DMS114 treated with DMSO at 0.1 percent for 48 hours (cell line): Measurements from ENCODE around the gene KCNH1.
"Not testable (repeated sequence)": the region's sequence is repeated elsewhere in the genome, so short reads cannot be mapped to it uniquely, and the experiment has no call there.

Experiments
- DNase-seq: peaks from one replicate; lab custom pipeline; 2025; ENCODE audit not compliant: unreplicated experiment; lab: John Stamatoyannopoulos, UW

Gene KCNH1

GRCh38 chr1:210691039-210691610 lies 442.8 kb downstream of the KCNH1 start:
- DNase-seq: no peak

GRCh38 chr1:210690236-210690635 lies 443.7 kb downstream of the KCNH1 start:
- no peak for DNase-seq

GRCh38 chr1:210689826-210690225 lies 444.1 kb downstream of the KCNH1 start:
- no peak for DNase-seq

- no peak for DNase-seq
These were observed 445.3 kb downstream of the KCNH1 start for GRCh38 chr1:210688512-210689234.

GRCh38 chr1:210687582-210688279 lies 446.2 kb downstream of the KCNH1 start:
- DNase-seq: no peak

GRCh38 chr1:210686841-210687240 lies 447.1 kb downstream of the KCNH1 start:
- no peak for DNase-seq

- no peak for DNase-seq
These were observed 448.7 kb downstream of the KCNH1 start for GRCh38 chr1:210685295-210685650.

GRCh38 chr1:210684466-210685294 lies 449.3 kb downstream of the KCNH1 start:
- DNase-seq: no peak

- DNase-seq: no peak
These were observed 450.4 kb downstream of the KCNH1 start for GRCh38 chr1:210683403-210684047.

GRCh38 chr1:210681158-210681557 lies 452.8 kb downstream of the KCNH1 start:
- DNase-seq: no peak

- DNase-seq: no peak
These were observed 455.6 kb downstream of the KCNH1 start for GRCh38 chr1:210678306-210678705.

- no peak for DNase-seq
These were observed 456.4 kb downstream of the KCNH1 start for GRCh38 chr1:210677533-210677932.

GRCh38 chr1:210676539-210676938 lies 457.4 kb downstream of the KCNH1 start:
- DNase-seq: no peak

GRCh38 chr1:210674151-210674550 lies 459.8 kb downstream of the KCNH1 start:
- no peak for DNase-seq

- no peak for DNase-seq
These were observed 464.0 kb downstream of the KCNH1 start for GRCh38 chr1:210669951-210670350.

- no peak for DNase-seq
These were observed 470.0 kb downstream of the KCNH1 start for GRCh38 chr1:210663730-210664573.

GRCh38 chr1:210662291-210663050 lies 471.5 kb downstream of the KCNH1 start:
- DNase-seq: no peak

GRCh38 chr1:210661520-210661919 lies 472.4 kb downstream of the KCNH1 start:
- not testable (repeated sequence) for DNase-seq

- DNase-seq: no peak
These were observed 476.1 kb downstream of the KCNH1 start for GRCh38 chr1:210657806-210658205.
